GM19193 (cell line): ENCODE results near the gene PPP1R12C.

ENCODE experiments used
- POLR2A ChIP-seq: IDR thresholded peaks from 4 replicates; pipeline ENCODE4 v1.6.1; 2011; ENCODE audit not compliant: insufficient read depth, insufficient read length; ENCODE audit errors: extremely low read depth

The PPP1R12C gene

DNA sequence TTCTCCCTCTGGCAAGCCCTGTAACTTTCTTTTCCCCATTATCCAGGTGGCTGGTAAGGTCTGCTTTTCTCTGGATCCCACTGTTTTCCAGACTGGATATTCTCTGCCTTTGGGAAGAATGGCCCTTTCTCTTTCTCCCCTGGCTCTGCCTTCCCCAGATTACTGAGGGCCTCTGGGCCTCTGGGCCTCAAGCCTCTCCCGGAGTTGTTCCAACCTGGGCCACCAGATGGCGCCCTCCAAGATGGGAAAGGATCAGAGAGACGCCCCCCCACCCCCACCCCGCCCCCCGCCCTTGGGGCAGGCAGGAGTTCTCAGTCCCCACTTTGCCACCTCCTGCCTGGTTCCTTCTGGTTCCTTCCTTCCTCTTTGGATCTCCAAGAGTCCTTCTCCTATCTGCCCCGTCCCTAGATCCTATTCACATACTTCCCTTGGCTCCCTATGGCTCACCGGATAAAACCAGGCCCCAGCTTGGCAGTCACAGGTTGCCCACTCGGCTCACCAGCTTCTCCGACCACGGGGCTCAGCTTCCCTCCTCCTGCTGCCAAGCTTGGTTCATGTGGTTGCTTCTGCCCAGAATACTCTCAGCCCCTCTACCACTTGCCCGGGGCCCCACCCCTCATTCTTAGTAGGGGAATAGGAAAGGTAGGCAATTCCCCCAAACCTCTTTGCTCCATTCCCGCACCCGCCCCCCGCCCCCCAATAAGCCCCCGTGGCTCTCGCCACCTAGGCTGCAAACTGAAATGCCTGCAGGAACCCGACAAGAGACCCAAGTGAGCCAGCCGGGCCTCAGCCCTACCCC lies 28.7 kb downstream of the PPP1R12C start:
- TF ChIP-seq POLR2A, result no peak

DNA sequence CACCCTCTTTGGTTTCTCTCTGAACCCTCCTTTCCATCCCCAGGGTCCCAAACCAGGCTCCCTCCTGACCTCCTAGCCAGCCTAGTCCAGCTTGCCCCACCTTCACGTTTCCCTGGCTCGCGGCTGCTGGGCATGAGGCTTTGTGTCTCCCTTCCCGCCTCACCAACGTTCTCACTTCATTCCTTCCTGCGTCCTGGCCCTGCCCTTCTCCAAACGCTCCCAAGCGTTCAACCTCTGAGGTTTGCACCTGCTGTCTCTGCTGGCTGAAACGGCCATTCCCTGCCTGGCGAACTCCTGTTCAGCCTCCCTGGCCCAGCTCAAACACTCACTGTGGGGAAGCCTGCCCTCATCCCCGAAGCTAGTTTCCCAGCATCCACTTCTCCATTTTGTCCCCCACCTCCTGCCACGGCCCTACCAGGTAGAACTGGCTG lies 29.4 kb downstream of the PPP1R12C start:
- no peak for TF ChIP-seq POLR2A

DNA sequence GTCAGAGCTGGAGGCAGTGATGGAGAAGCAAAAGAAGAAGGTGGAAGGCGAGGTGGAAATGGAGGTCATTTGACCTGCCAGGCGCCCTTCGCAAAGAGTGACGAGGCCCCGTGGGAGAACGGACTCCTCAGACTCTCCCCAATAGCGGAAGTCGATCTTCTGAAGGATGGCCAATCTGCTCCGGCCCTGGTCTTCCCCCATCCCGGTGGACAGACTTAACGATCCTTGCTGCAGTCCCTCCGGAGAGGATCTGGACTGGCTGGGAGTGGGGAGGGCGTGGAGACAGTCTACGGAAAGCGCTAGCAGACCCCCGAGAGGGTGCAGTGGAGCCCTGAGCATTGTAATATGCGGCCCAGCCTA lies 29.9 kb downstream of the PPP1R12C start:
- TF ChIP-seq POLR2A, result no peak

DNA sequence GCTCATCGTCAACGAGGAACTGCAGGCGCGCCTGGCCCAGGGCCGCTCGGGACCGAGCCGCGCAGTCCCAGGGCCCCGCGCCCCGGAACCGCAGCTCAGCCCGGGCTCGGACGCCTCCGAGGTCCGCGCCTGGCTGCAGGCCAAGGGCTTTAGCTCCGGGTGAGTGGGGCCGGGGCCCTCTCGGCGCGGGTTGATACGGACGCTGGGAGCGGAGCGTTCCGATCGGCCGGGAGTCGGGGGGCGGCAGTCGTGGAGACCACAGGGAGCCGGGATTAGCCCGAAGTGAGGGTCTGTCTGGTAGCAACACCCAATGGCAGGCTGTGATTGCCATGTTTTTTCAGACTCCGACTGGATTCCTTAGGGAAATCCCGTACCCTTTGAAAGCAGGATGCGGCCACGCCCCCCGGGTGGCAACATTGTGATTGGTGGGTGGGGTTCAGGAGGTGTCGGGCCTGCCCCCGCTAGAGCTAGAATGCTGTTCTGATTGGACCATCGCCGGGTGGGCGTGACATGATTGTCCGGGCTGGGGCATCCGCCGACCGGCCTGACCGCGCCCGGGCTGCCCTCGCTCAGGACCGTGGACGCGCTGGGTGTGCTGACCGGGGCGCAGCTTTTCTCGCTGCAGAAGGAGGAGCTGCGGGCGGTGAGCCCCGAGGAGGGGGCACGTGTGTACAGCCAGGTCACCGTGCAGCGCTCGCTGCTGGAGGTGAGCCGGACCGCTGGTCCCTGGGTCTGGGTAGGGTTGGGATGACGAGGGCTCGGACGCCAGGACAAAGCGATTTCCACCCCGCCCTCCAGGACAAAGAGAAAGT lies 30.5 kb downstream of the PPP1R12C start:
- TF ChIP-seq POLR2A, result no peak

GRCh38 chr19:55085923-55086715 lies 31.3 kb downstream of the PPP1R12C start:
- TF ChIP-seq POLR2A, result no peak

DNA sequence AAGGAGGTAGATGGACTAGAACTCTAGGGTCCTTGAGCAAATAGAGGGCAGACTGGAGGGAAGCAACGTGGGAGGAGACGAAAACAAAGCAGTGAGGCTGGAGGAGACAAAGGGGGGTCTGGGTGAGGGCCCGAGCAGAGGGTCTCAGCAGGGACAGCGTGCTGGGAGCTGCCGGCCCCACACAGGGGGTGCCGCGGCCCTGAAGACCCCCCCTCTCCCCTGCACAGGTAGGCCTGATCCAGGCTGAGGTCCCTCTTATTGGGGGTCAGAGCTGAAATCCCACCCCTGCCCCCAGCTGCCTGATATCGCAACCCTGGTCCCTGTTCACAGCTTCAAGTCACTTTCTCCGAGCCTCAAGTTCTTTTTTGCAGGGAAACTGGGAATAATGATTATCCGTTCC lies 33.0 kb downstream of the PPP1R12C start:
- no peak for TF ChIP-seq POLR2A

- TF ChIP-seq POLR2A, result no peak
Observed at GRCh38 chr19:55083004-55083850, 34.2 kb downstream of the PPP1R12C start.

- no peak for TF ChIP-seq POLR2A
Observed at GRCh38 chr19:55082020-55082851, 35.2 kb downstream of the PPP1R12C start.

- no peak for TF ChIP-seq POLR2A
Observed at GRCh38 chr19:55081770-55082019, 35.7 kb downstream of the PPP1R12C start.

- TF ChIP-seq POLR2A, result no peak
Observed at GRCh38 chr19:55080968-55081769, 36.3 kb downstream of the PPP1R12C start.

DNA sequence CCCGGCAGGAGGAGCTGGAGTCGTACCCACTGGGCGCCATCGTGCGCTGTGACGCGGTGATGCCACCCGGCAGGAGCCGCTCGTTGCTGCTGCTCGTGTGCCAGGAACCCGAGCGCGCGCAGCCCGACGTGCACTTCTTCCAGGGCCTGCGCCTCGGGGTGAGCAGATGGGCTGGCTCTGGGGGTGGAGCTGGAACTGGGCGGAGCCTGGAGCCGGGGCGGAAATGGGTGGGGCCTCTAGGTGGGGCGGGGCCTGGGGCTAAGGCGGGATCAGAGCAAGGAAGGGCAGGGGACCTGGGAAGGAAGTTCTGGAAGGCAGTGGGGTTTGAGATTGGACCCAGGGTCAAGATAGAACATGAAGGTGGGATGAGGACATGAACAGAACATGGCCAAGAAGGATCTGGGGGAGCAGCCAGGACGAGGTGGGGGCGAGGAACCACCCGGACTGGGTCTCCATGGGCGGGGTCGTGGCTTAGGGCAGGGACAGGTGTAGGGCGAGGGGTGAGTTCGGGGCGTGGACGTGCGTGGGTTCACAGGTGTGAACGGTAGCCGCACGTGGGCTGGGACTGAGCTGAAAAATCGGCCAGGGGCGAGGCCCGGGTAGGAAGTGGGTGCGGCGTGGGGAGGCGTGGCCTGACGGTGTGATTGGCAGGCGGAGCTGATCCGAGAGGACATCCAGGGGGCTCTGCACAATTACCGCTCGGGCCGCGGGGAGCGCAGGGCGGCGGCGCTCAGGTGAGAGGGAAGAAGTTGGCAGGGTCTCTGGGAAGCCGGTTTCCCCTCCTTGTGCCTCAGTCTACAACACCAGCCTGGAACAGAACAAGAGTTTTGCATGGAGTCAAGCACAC lies 37.1 kb downstream of the PPP1R12C start:
- TF ChIP-seq POLR2A, result no peak

- no peak for TF ChIP-seq POLR2A
Observed at GRCh38 chr19:55079400-55080038, 37.9 kb downstream of the PPP1R12C start.
